ENCODE results near the gene PPM1J. TPM values are rescaled to one million over a fixed set of nuclear protein-coding genes. Genes with fewer than 3 reads are reported as not detected.

Gene PPM1J
- total and polyA plus RNA-seq, 9 of the 15 experiments (the other 6 are each of a cell fraction or from before 2014, with no cell fraction given) = 0.25 to 10.5 (median 4.2) TPM

GRCh38 chr1:112674440-112674985 lies 40.6 kb downstream of the PPM1J start, which contains the start of gene MOV10 (continued):
- TF ChIP-seq ESRRA (IDR thresholded peaks at IDR 0.05; ENCODE audit: borderline replicate concordance, low read depth) (0 out of 2 replicates have a peak, but pooled peaks have one; percentile 9), DPF2 (IDR thresholded peaks at IDR 0.05) (peak; percentile 64), RFX7 (CRISPR knock-in tag; IDR thresholded peaks at IDR 0.05) (peak; percentile 19; the same call in 1 of the 2 replicates), ZNF511 (CRISPR knock-in tag; IDR thresholded peaks at IDR 0.05) (0 out of 2 replicates have a peak, but pooled peaks have one; percentile 4), MGA (IDR thresholded peaks at IDR 0.05) (0 out of 2 replicates have a peak, but pooled peaks have one; percentile 39), ZNF239 (CRISPR knock-in tag; IDR thresholded peaks at IDR 0.05) (no peak), POLR2AphosphoS5 (IDR thresholded peaks at IDR 0.05; ENCODE audit: control insufficient read depth, insufficient read depth, low read depth, low read length) (peak; percentile 59), SMARCA4 (IDR thresholded peaks at IDR 0.05) (peak; percentile 74), FOXM1 (IDR thresholded peaks at IDR 0.05; ENCODE audit: low read depth) (peak; percentile 52), FOXM1 (CRISPR knock-in tag; IDR thresholded peaks at IDR 0.05; ENCODE audit: low read depth) (no peak), ELF4 (CRISPR knock-in tag; IDR thresholded peaks at IDR 0.05) (peak; percentile 85), PCBP1 (IDR thresholded peaks at IDR 0.05; ENCODE audit: low read depth, low read length, poor library complexity, severe bottlenecking) (peak; percentile 12), ZNF143 (CRISPR knock-in tag; IDR thresholded peaks at IDR 0.05) (no peak), ZNF224 (CRISPR knock-in tag; IDR thresholded peaks at IDR 0.05) (0 out of 2 replicates have a peak, but pooled peaks have one; percentile 36), CHCHD3 (CRISPR knock-in tag; IDR thresholded peaks at IDR 0.05) (peak; percentile 14; the same call in 1 of the 2 replicates)
